H1 (cell line): ENCODE data around the gene ENTPD1. TPM values are rescaled to one million over a fixed set of nuclear protein-coding genes. Genes with fewer than 3 reads are reported as not detected.

Experiments used
- CTCF ChIA-PET: fragments of 300-600 bp; sonication (Branson Sonifier 250); formaldehyde crosslinking; loops from one replicate; lab custom pipeline; 2021; ENCODE audit not compliant: partially characterized antibody; lab: Charles Lee
- POLR2A ChIA-PET: fragments of 300-600 bp; sonication (Branson Sonifier 250); formaldehyde crosslinking; loops from one replicate; lab custom pipeline; 2021; ENCODE audit warnings: inconsistent platforms; ENCODE audit not compliant: partially characterized antibody; lab: Charles Lee
- DNase-seq, 2 experiments: peaks; one replicate each; pipeline versions ENCODE4 v3.0.0 to v3.0.0-alpha.2; 2010 to 2022; ENCODE audit warnings: low spot score in 2 of 2, low read depth in 1 of 2, mixed read lengths in 1 of 2
- FAIRE-seq: peaks from 2 replicates; lab custom pipeline; 2011; peaks lifted over from hg19 to GRCh38; lab: Jason Lieb, UNC
- H2AFZ ChIP-seq: 2 replicates; pipeline ENCODE4 v1.8.1; 2012; ENCODE audit warnings: low read length, inconsistent platforms
- H2AK5ac ChIP-seq: 2 replicates; pipeline ENCODE4 v1.6.1; 2013; ENCODE audit warnings: low read depth, low read length
- H2BK120ac ChIP-seq: replicated peaks from 2 replicates; pipeline ENCODE3; 2013; ENCODE audit warnings: low read depth, low read length, inconsistent platforms
- H2BK12ac ChIP-seq: 2 replicates; pipeline ENCODE4 v1.6.1; 2013; ENCODE audit warnings: low read depth, low read length
- H2BK15ac ChIP-seq: 2 replicates; pipeline ENCODE4 v1.6.1; 2013; ENCODE audit warnings: low read length
- H2BK20ac ChIP-seq: 2 replicates; pipeline ENCODE4 v1.6.1; 2013; ENCODE audit warnings: low read length
- H2BK5ac ChIP-seq: 2 replicates; pipeline ENCODE4 v1.6.1; 2013; ENCODE audit warnings: low read depth, low read length
- H3K14ac ChIP-seq: 2 replicates; pipeline ENCODE4 v1.6.1; 2013; ENCODE audit warnings: inconsistent platforms; ENCODE audit not compliant: insufficient read length
- H3K18ac ChIP-seq: 2 replicates; pipeline ENCODE4 v1.6.1; 2013; ENCODE audit warnings: low read length; ENCODE audit errors: extremely low read depth
- H3K23ac ChIP-seq: 2 replicates; pipeline ENCODE4 v1.6.1; 2013; ENCODE audit warnings: inconsistent platforms; ENCODE audit not compliant: insufficient read length
- H3K23me2 ChIP-seq: 2 replicates; pipeline ENCODE4 v1.6.1; 2013; ENCODE audit warnings: low read depth, low read length
- H3K27ac ChIP-seq: 2 replicates; pipeline ENCODE4 v1.6.1; 2011; ENCODE audit warnings: low read depth, low read length, inconsistent platforms
- H3K27me3 ChIP-seq, 4 experiments: replicated peaks in 1 of 4; 1 replicate in 1 of 4; 2 replicates in 3 of 4; pipeline versions ENCODE4 v1.6.1 to v1.8.1; 2011 to 2013; ENCODE audit warnings: low read length in 3 of 4, mild to moderate bottlenecking in 3 of 4, inconsistent platforms in 2 of 4, mixed read lengths in 2 of 4, moderate library complexity in 1 of 4; ENCODE audit not compliant: control insufficient read depth in 3 of 4, insufficient read depth in 3 of 4; ENCODE audit errors: extremely low read depth in 1 of 4
- H3K36me3 ChIP-seq, 4 experiments: 2 replicates each; pipeline versions ENCODE4 v1.6.1 to v1.8.1; 2011 to 2013; ENCODE audit warnings: mild to moderate bottlenecking in 4 of 4, low read length in 3 of 4, moderate library complexity in 2 of 4, control low read depth in 1 of 4, inconsistent platforms in 1 of 4; ENCODE audit not compliant: insufficient read depth in 4 of 4, control insufficient read depth in 2 of 4
- H3K4ac ChIP-seq: replicated peaks from 2 replicates; pipeline ENCODE3; 2013; ENCODE audit warnings: low read length, low read depth, mixed read lengths, inconsistent platforms; ENCODE audit not compliant: insufficient read length
- H3K4me1 ChIP-seq, 4 experiments: replicated peaks in 1 of 4; 1 replicate in 1 of 4; 2 replicates in 3 of 4; pipeline versions ENCODE4 v1.6.1 to v1.8.1; 2011 to 2013; ENCODE audit warnings: low read length in 3 of 4, inconsistent platforms in 2 of 4, mixed read lengths in 1 of 4; ENCODE audit not compliant: insufficient read depth in 4 of 4, control insufficient read depth in 3 of 4
- H3K4me2 ChIP-seq, 2 experiments: 2 replicates each; pipeline versions ENCODE4 v1.6.1 to v1.8.1; 2011 to 2013; ENCODE audit warnings: low read depth in 2 of 2, low read length in 2 of 2, control low read depth in 1 of 2, inconsistent platforms in 1 of 2, mild to moderate bottlenecking in 1 of 2; ENCODE audit not compliant: insufficient read depth in 1 of 2
- H3K4me3 ChIP-seq, 4 experiments: fragments of 200-600, 300-600 bp in 1 of 4; sonication (generic), shearing (Covaris generic), sonication (Bioruptor Twin) in 1 of 4; 2 replicates each; pipeline versions ENCODE4 v1.5.1 to v1.8.1; 2011 to 2016; ENCODE audit warnings: low read length in 4 of 4, low read depth in 3 of 4, control low read depth in 2 of 4, inconsistent platforms in 2 of 4, mild to moderate bottlenecking in 2 of 4, mixed read lengths in 1 of 4, moderate library complexity in 1 of 4; ENCODE audit not compliant: insufficient read depth in 2 of 4; ENCODE audit errors: extremely low read depth in 1 of 4
- H3K56ac ChIP-seq: replicated peaks from 2 replicates; pipeline ENCODE3; 2013; ENCODE audit warnings: low read depth, mild to moderate bottlenecking, mixed read lengths, low read length, inconsistent platforms; ENCODE audit not compliant: insufficient read length
- H3K79me1 ChIP-seq: 2 replicates; pipeline ENCODE4 v1.6.1; 2013; ENCODE audit warnings: low read depth, low read length, control low read depth
- H3K79me2 ChIP-seq, 2 experiments: 2 replicates each; pipeline versions ENCODE4 v1.6.1 to v1.8.1; 2012 to 2013; ENCODE audit warnings: low read length in 2 of 2, mild to moderate bottlenecking in 2 of 2, inconsistent platforms in 1 of 2; ENCODE audit not compliant: insufficient read depth in 2 of 2, control insufficient read depth in 1 of 2
- H3K9ac ChIP-seq, 4 experiments: replicated peaks in 1 of 4; 1 replicate in 1 of 4; 2 replicates in 3 of 4; pipeline versions ENCODE4 v1.6.1 to v1.8.1; 2011 to 2013; ENCODE audit warnings: low read depth in 3 of 4, low read length in 3 of 4, control low read depth in 2 of 4, mild to moderate bottlenecking in 2 of 4, moderate library complexity in 2 of 4, inconsistent platforms in 1 of 4; ENCODE audit errors: extremely low read depth in 1 of 4
- H3K9me3 ChIP-seq, 2 experiments: 2 replicates each; pipeline versions ENCODE4 v1.6.1 to v1.8.1; 2012 to 2013; ENCODE audit warnings: mild to moderate bottlenecking in 2 of 2, moderate library complexity in 2 of 2, control low read depth in 1 of 2, inconsistent platforms in 1 of 2, low read depth in 1 of 2, low read length in 1 of 2, mixed read lengths in 1 of 2; ENCODE audit not compliant: insufficient read depth in 2 of 2
- H4K20me1 ChIP-seq, 2 experiments: replicated peaks in 1 of 2; 2 replicates each; pipeline versions ENCODE3 to v1.8.1; 2011 to 2013; ENCODE audit warnings: inconsistent platforms in 2 of 2, low read length in 2 of 2, mild to moderate bottlenecking in 1 of 2; ENCODE audit not compliant: insufficient read depth in 2 of 2, control insufficient read depth in 1 of 2
- H4K5ac ChIP-seq: 2 replicates; pipeline ENCODE4 v1.6.1; 2013; ENCODE audit warnings: low read length, low read depth, mixed read lengths, inconsistent platforms; ENCODE audit not compliant: insufficient read length
- H4K8ac ChIP-seq: 2 replicates; pipeline ENCODE4 v1.8.0; 2013; ENCODE audit warnings: mild to moderate bottlenecking, moderate library complexity, low read length, inconsistent platforms; ENCODE audit not compliant: insufficient read depth; ENCODE audit errors: extremely low read depth
- H4K91ac ChIP-seq: replicated peaks from 2 replicates; pipeline ENCODE3; 2013; ENCODE audit warnings: low read length, mixed read lengths, inconsistent platforms; ENCODE audit not compliant: insufficient read length
- BACH1 ChIP-seq: IDR thresholded peaks from 2 replicates; pipeline ENCODE4 v1.6.1; 2012; ENCODE audit warnings: low read length, improper control_type of control experiment
- WGBS, 2 experiments: shearing (Covaris generic) in 1 of 2; methylation state at CpG; one replicate each; pipeline versions ENCODE4 v1.1.6 to v1.1.7; 2013 to 2015; ENCODE audit warnings: low lambda C conversion rate in 2 of 2, mixed read lengths in 2 of 2, inconsistent platforms in 1 of 2, low coverage in 1 of 2, missing lambda C conversion rate in 1 of 2; ENCODE audit not compliant: insufficient replicate concordance in 2 of 2, insufficient coverage in 1 of 2, insufficient read length in 1 of 2; ENCODE audit errors: extremely low coverage in 1 of 2, missing lambda C conversion rate in 1 of 2; 5-methylcytosine and 5-hydroxymethylcytosine counted together
- polyA plus RNA-seq, 7 experiments: library from polyadenylated mRNA; depleted of rRNA in 3 of 7; stranded (reverse) in 5 of 7; unstranded in 2 of 7; fragments of >200 nt in 5 of 7; fragments of 200-250 nt in 2 of 7; gene quantifications; 1 replicate in 5 of 7; 2 replicates in 1 of 7; 4 replicates in 1 of 7; pipeline versions ENCODE4 v1.2.1 to v1.2.3, GENCODE V29; 2011 to 2013; ENCODE audit warnings: missing spikeins in 2 of 7, mixed read lengths in 2 of 7
- total RNA-seq: library from RNA; stranded (reverse); fragmentation: NEBNext Ultra II Directional; extraction: Animal tissue kit (Norgen Biotek cat#: 25700); gene quantifications from 2 replicates; pipeline ENCODE4 v1.2.1, GENCODE V29; 2021

Gene ENTPD1
- total and polyA plus RNA-seq, 2 of the 8 experiments (the other 6 are each of a cell fraction or from before 2014, with no cell fraction given) = 2.2 to 2.5 TPM

DNA sequence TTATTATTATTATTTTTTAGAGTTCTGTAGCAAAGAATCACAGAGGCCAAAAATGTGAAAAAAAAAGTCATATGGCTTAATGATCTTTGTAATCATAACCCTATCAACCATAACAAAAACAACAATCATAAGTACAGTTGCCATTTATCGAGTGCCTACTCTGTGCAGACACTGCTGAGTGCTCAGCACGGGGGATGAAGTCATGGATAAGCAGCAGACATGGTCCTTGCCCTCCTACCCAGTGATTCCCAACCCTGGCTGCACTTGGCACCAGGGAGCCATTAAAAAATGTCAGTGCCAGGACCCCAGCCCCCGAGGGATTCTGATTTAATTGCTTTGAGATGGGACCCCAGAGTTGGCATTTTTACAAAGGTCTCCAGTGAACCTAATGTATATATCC, 38.2 kb downstream of the ENTPD1 start:
- FAIRE-seq = no peak
- ChIA-PET POLR2A (interaction anchor here (1.3 kb wide), 1 partner anchor 22 kb away, joined by 3 read pairs; no protein-coding TSS in a partner anchor), CTCF (interaction anchor here (1.1 kb wide), 1 partner anchor 11 kb away, joined by 3 read pairs; no protein-coding TSS in a partner anchor)

More for the DNA sequence above, 38.2 kb downstream of the ENTPD1 start:
- no peaks in the 10 kb centered on the region for H3K23me2 ChIP-seq
- H2BK12ac ChIP-seq = no peak overlapping the region
- H3K23ac ChIP-seq = no peak overlapping the region
- H2BK15ac ChIP-seq = no peak overlapping the region
- H3K79me2 ChIP-seq = no peaks in the 10 kb centered on the region
- no peak overlapping the region for H4K5ac ChIP-seq
- no peak overlapping the region for H3K14ac ChIP-seq
- no peak overlapping the region for H2AK5ac ChIP-seq
- no peak overlapping the region for H2BK120ac ChIP-seq
- H2AFZ ChIP-seq = no peak overlapping the region
- no peak overlapping the region for H4K8ac ChIP-seq
- no peak overlapping the region for H2BK20ac ChIP-seq
- no peak overlapping the region for H3K56ac ChIP-seq
- WGBS, 2 experiments = 93% methylated on average over 3 of the region's 3 CpGs; no CpG with 5 or more reads in 1 of the 2 experiments
- H4K20me1 ChIP-seq = no peaks in the 10 kb centered on the region
- H3K27ac ChIP-seq = no peak overlapping the region
- H3K27me3 ChIP-seq = no peaks in the 10 kb centered on the region
- H3K4me2 ChIP-seq = no peak overlapping the region
- H4K91ac ChIP-seq = no peak overlapping the region
- peaks cover 0 to 4% (median 0%) of the 10 kb centered on the region in 4 experiments; a peak in 1 of 7 replicates for H3K4me1 ChIP-seq
- H2BK5ac ChIP-seq = no peak overlapping the region
- no peak for DNase-seq
- peaks cover 0 to 4% of the 10 kb centered on the region in 2 experiments; a peak in 3 of 4 replicates for H3K9me3 ChIP-seq
- no peak overlapping the region for H3K18ac ChIP-seq
- no peak for TF ChIP-seq BACH1
- H3K4me3 ChIP-seq = no peak overlapping the region
- no peak overlapping the region for H3K9ac ChIP-seq
- no peak overlapping the region for H3K4ac ChIP-seq
- no peaks in the 10 kb centered on the region; a peak in 1 of 8 replicates for H3K36me3 ChIP-seq
- no peaks in the 10 kb centered on the region for H3K79me1 ChIP-seq
